ENCODE measurements around the gene GALT. TPM values are rescaled to one million over a fixed set of nuclear protein-coding genes. Genes with fewer than 3 reads are reported as not detected.

GALT gene
- total RNA-seq, 2 donors from 2014 or later: 37.8 to 45.6 TPM

- DNase-seq: no peak
- no peak overlapping the region for H3K27ac ChIP-seq
- H3K9ac ChIP-seq (ENCODE audit: low read depth in 2 of 2, low read length in 2 of 2): no peak overlapping the region
- H3K36me3 ChIP-seq: no peaks in the 10 kb centered on the region
- no peaks in the 10 kb centered on the region for H3K4me1 ChIP-seq
- intact Hi-C loops (cut with DNase I): no loop called here
- no peaks in the 10 kb centered on the region for H3K27me3 ChIP-seq
- no peak overlapping the region for H3K4me3 ChIP-seq
- H3K9me3 ChIP-seq: no peaks in the 10 kb centered on the region
- no peak for TF ChIP-seq CTCF (IDR thresholded peaks at IDR 0.05)
These were observed 39.8 kb downstream of the GALT start for GRCh38 chr9:34686231-34686630.

GRCh38 chr9:34686732-34687131 lies 40.3 kb downstream of the GALT start:
- H3K9ac ChIP-seq (ENCODE audit: low read depth in 2 of 2, low read length in 2 of 2): no peak overlapping the region
- no peak for TF ChIP-seq CTCF (IDR thresholded peaks at IDR 0.05)
- H3K9me3 ChIP-seq: no peaks in the 10 kb centered on the region
- no peak overlapping the region for H3K4me3 ChIP-seq
- no peak overlapping the region for H3K27ac ChIP-seq
- DNase-seq: no peak
- intact Hi-C loops (cut with DNase I): no loop called here
- H3K27me3 ChIP-seq: no peaks in the 10 kb centered on the region
- H3K4me1 ChIP-seq: no peaks in the 10 kb centered on the region
- H3K36me3 ChIP-seq: no peaks in the 10 kb centered on the region

GRCh38 chr9:34687276-34688030 lies 41.0 kb downstream of the GALT start:
- DNase-seq: no peak
- Histone ChIP-seq H3K27me3 (no peaks in the 10 kb centered on the region), H3K4me3 (no peak overlapping the region), H3K27ac (no peak overlapping the region), H3K4me1 (no peaks in the 10 kb centered on the region), H3K9ac (ENCODE audit: low read depth in 2 of 2, low read length in 2 of 2) (no peak overlapping the region), H3K9me3 (no peaks in the 10 kb centered on the region), H3K36me3 (no peaks in the 10 kb centered on the region)
- no peak for TF ChIP-seq CTCF (IDR thresholded peaks at IDR 0.05)
- intact Hi-C loops (cut with DNase I): no loop called here

- H3K9me3 ChIP-seq: no peaks in the 10 kb centered on the region
- intact Hi-C loops (cut with DNase I): no loop called here
- TF ChIP-seq CTCF (IDR thresholded peaks at IDR 0.05): no peak
- no peak for DNase-seq
- H3K27me3 ChIP-seq: no peaks in the 10 kb centered on the region
- H3K9ac ChIP-seq (ENCODE audit: low read depth in 2 of 2, low read length in 2 of 2): no peak overlapping the region
- H3K27ac ChIP-seq: no peak overlapping the region
- H3K4me1 ChIP-seq: no peaks in the 10 kb centered on the region
- H3K36me3 ChIP-seq: no peaks in the 10 kb centered on the region
- H3K4me3 ChIP-seq: no peak overlapping the region
These were observed 42.0 kb downstream of the GALT start for GRCh38 chr9:34688329-34689115.

- H3K36me3 ChIP-seq: no peaks in the 10 kb centered on the region
These were observed 42.6 kb downstream of the GALT start for GRCh38 chr9:34689116-34689470.

More at GRCh38 chr9:34689116-34689470, 42.6 kb downstream of the GALT start:
- Histone ChIP-seq H3K27me3 (no peaks in the 10 kb centered on the region), H3K27ac (no peak overlapping the region), H3K9ac (ENCODE audit: low read depth in 2 of 2, low read length in 2 of 2) (no peak overlapping the region), H3K4me1 (no peaks in the 10 kb centered on the region), H3K9me3 (no peaks in the 10 kb centered on the region), H3K4me3 (no peak overlapping the region)
- intact Hi-C loops (cut with DNase I): no loop called here
- no peak for TF ChIP-seq CTCF (IDR thresholded peaks at IDR 0.05)
- DNase-seq: no peak

Measured in colonic mucosa (tissue), 4 donors.